Hindlimb muscle (tissue), 1 donor: ENCODE data around the gene TAF4. TPM values are rescaled to one million over a fixed set of nuclear protein-coding genes. Genes with fewer than 3 reads are reported as not detected.
A peak's percentile ranks its signal among the peaks of the same experiment; 100 is the strongest.
"Not testable (repeated sequence)": the region's sequence is repeated elsewhere in the genome, so short reads cannot be mapped to it uniquely, and the experiment has no call there.

Experiments
- DNase-seq: peaks from one replicate; pipeline ENCODE4 v3.0.0-alpha.2; 2013
- polyA plus RNA-seq: library from polyadenylated mRNA; unstranded; fragments of 120-200 nt; gene quantifications from one replicate; pipeline ENCODE4 v1.2.1, GENCODE V29; 2013; ENCODE audit not compliant: insufficient read length

TAF4 gene
- polyA plus RNA-seq, 1 donor, result 16.3 TPM

DNA sequence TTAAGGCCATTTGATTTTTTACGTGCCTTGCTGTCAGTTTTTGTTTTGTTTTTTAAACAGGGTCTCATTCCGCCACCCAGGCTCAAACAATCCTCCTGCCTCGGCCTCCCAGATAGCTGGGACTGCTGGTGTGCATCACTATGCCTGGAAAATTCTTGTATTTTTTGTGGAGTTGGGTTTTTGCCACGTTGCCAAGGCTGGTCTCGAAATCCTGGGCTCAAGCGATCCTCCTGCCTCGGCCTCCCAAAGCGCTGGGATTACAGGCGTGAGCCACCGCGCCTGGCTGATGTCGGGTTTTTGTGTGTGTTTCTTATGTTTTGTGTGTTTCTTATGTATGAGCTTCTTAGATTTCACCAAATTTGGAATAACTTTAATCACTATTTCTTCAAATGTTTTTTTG, 104.8 kb downstream of the TAF4 start:
- no peak for DNase-seq

DNA sequence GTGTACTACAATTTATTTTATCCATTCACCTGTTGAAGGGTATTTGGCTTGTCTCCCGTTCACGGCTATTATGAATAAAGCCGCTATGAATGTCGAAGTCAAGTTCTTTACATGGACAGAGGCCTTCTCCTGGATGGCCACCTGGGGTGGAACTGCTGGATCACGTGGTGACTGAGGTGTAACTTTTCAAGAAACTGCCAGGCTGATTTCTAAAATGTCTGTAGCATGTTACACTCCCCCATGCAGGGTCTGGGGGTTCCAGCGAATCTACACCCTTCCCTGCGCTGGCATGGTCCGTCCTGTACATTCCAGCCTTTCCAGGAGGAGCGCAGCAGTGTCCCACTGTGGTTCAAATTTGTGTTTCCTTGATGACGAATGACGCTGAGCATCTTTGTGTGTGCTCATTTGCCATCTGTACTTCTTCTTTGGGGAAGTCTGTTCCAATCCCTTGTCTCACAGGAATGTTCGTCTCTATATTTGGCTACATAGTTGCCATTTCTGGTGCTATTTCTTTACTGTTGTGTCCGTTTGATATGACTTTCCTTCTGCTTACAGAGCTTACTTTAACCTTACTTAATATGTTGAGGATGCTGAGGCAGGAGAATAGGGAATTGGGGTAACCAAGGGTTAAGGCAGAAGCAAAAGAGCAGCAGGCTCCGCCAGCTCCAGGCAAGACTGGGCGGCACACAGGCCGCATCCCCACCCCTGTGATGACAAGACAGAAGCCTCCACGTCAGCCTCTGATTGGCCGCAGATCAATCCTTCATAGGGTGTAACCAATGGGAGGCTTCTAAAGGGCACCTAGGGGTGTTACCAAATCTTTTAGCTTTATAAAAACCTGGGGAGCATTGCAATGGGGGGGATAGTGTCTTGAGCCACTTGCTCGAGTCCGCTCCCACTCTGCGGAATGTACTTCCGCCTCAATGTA, 106.6 kb downstream of the TAF4 start:
- DNase-seq, result no peak

- DNase-seq, result no peak
Measured at GRCh38 chr20:61957961-61958715, 107.5 kb downstream of the TAF4 start.

GRCh38 chr20:61956396-61957342, 109.0 kb downstream of the TAF4 start:
- DNase-seq, result no peak

GRCh38 chr20:61955668-61956395, 109.8 kb downstream of the TAF4 start:
- no peak for DNase-seq

GRCh38 chr20:61954276-61955021, 111.2 kb downstream of the TAF4 start:
- no peak for DNase-seq

DNA sequence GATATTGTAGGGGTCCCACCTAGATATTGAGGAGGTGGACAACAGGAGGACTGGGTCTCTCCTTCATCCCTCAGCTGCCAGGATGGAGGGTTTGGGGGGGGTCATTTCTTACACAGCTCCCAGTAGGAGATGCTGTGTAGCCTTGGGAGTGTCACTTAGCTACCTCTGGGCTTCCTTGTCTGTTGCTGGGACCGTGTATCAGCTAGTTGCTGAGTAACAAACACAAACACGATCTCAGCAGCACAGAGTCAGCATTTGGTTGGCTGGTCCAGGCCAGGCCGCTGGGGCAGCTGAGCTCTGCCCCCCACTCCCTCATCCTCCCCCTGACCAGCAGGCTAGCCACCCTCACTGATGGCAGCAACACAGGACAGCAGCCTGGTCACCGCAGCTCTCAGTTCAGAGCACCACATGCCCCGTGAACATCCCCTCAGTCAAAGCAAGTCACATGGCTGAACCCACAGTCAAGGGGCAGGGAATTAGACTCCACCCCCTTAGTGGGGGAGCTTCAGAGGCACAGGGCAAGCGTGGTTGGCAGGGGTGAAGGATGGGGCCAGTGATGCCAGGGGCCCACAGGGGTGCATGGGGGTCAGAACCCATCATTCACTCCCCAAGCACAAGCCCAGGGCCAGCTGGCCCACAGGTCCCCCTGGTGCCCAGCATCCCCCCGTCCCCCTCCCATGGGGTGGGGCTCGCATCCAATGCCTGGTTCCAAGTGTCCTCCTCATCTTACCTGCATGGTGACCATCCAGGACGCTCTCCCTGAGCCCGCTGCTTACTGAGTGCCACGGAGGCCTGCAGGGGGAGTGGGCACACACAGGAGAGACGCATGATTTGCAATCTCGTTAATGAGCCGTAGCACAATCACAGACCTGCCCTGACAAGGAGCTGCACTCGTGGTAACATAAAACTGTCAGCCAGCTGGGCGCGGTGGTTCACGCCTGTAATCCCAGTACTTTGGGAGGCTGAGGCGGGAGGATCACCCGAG, 112.4 kb downstream of the TAF4 start:
- DNase-seq, result no peak

DNA sequence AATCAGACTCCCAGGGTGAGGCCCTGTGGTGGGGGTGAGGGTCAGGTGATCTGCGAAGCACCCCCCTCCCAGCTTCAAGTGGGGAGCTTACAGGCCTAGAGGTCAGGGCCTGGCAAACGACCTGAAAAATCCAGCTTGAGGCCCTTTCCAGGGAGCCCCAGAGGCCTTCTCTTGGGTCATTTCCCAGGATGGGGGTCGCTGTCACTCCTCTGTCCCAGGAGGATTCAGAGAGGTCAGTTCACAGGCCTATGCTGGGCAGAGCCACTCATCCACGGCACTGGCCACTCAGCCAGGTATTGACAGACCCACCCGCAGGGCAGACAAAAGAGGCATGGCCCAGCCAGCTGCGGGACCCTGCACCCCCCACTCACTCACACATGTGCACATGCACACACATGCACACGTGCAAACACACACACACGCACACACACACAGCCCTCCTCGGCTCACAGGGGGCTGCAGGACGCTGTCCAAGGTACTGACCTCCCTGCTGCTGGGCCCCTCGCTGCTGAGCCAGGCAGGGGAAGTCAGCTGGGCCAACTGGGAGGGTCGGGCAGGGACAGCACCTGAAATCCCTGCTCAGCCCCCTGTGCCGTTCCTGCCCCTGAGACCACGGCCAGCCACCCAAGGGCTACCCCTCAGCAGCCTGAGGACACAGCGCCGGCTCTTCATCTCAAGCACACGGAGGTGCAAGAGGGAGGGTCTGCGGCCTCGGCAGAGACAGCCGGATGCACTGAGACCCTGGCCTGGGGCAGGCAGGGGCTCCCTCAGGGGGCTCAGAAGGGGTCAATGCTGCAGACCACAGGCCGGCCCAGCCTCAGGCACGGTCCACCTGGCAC, 113.8 kb downstream of the TAF4 start:
- peak; percentile 63 for DNase-seq

- no peak for DNase-seq
Measured at GRCh38 chr20:61950641-61951071, 115.0 kb downstream of the TAF4 start.

DNA sequence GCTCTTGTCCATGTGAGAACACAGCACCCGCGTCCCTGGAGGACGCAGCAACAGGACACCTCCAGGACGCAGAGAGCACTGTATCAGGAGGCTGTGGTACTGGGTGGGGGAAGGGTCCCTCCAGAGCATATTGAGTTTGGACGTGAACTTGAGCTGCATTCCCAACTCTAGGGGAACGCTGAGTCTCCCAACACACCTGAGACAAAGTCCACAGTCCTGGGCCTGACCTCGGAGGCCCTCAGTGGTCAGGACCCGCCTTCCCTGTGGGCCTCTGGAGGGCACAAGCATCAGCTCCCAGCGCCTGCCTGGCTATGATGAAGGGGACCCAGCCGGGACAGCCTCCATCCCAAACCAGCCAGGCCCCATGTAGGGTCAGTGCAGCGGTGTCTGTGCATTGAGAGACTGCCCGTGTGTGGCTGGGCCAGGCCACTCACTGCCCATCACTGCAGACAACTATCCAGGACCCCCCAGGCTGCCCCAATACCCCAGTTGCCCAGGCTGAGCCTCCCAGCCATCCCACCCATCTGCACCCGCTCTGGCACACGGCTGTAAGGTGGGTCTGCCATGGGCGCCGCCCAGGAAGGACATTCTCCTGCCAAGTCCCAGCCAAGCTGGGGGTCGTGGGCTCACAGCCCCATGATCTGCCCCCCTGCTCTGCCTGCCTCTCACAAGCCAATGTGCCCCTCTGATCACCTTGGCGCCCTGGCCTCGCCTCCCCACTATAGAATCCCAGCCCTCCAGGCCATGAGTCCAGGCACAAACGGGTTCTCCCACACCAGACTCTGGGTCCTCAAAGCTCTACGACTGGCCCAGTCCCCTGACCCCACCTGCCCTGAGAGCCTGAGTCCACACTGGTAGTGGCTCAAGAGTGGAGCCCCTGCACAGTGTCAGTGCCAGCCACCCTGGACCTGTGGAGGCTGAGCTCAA, 115.7 kb downstream of the TAF4 start:
- no peak for DNase-seq

DNA sequence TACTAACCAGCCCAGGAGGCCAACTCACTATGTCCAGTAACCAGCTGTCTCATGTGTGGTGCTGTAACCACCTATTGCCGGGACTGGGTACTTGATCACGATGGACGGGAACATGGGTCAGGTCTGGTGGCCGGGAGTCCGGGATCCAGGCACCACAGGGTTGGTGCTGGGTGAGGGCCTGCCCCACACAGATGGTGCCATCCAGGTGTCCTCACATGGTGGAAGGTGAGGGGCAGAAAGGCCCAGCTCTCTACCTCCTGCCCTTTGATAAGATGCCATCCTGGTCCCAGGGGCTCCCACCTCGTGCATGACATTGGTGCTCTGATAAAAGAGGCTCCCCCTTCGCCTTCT, 116.3 kb downstream of the TAF4 start:
- DNase-seq, result no peak

DNA sequence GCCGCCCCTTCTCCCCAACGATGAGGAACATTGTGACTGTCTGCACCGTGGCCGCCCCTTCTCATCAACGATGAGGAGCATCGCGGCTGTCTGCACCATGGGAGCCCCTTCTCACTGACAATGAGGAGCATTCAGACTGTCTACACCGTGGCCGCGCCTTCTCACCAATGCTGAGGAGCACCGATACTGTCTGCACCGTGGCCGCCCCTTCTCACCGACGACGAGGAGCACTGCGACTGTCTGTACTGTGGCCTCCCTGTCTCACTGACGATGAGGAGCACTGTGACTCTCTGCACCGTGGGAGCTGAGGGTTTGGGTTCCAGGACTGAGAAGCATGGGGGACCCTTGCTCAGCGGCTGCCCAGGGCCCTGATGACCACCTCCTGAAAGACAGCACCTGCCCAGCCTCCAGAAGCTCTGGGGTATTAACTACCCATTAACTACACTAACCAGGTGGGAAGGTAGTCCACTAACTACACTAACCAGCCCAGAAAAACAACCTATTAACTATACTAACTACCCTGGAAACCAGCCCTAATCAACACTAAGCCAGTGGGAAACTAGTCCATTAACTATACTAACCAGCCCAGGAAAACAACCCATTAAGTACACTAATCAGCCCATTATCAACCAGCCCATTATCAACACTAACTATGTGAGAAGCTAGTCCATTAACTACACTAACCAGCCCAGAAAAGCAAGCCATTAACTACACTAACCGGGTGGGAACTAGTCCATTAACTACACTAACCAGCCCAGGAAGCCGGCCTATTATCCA, 116.9 kb downstream of the TAF4 start:
- no peak for DNase-seq

DNA sequence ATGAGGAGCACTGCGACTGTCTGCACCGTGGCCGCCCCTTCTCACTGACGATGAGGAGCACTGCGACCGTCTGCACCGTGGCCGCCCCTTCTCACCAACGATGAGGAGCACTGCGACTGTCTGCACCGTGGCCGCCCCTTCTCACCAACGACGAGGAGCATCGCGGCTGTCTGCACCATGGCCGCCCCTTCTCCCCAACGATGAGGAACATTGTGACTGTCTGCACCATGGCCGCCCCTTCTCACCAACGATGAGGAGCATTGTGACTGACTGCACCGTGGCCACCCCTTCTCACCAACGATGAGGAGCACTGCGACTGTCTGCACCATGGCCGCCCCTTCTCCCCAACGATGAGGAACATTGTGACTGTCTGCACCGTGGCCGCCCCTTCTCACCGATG, 117.6 kb downstream of the TAF4 start:
- DNase-seq, result not testable (repeated sequence)

GRCh38 chr20:61945495-61945894, 120.2 kb downstream of the TAF4 start:
- DNase-seq, result not testable (repeated sequence)

- not testable (repeated sequence) for DNase-seq
Measured at GRCh38 chr20:61944967-61945366, 120.7 kb downstream of the TAF4 start.

- DNase-seq, result no peak
Measured at GRCh38 chr20:61942526-61942925, 123.2 kb downstream of the TAF4 start.
